DMS153 (cell line): ENCODE data around the gene DLG2.
"Not testable (repeated sequence)": the region's sequence is repeated elsewhere in the genome, so short reads cannot be mapped to it uniquely, and the experiment has no call there.

Source experiments
- DNase-seq: peaks from one replicate; lab custom pipeline; 2025; lab: John Stamatoyannopoulos, UW

The DLG2 gene

GRCh38 chr11:83639995-83640758 is 1987.0 kb downstream of the DLG2 start:
- no peak for DNase-seq

- no peak for DNase-seq
Measured at GRCh38 chr11:83635166-83635565, 1992.0 kb downstream of the DLG2 start.

GRCh38 chr11:83630211-83630610 is 1996.9 kb downstream of the DLG2 start:
- DNase-seq = no peak

- DNase-seq = no peak
Measured at GRCh38 chr11:83629775-83630174, 1997.4 kb downstream of the DLG2 start.

- DNase-seq = peak; percentile 84
Measured at GRCh38 chr11:83628622-83629355, 1998.4 kb downstream of the DLG2 start.

GRCh38 chr11:83625336-83625735 is 2001.8 kb downstream of the DLG2 start:
- DNase-seq = no peak

- no peak for DNase-seq
Measured at GRCh38 chr11:83617671-83618070, 2009.5 kb downstream of the DLG2 start.

- DNase-seq = no peak
Measured at GRCh38 chr11:83613767-83614121, 2013.4 kb downstream of the DLG2 start.

GRCh38 chr11:83612891-83613766 is 2014.0 kb downstream of the DLG2 start:
- DNase-seq = peak; percentile 74

GRCh38 chr11:83611600-83611999 is 2015.5 kb downstream of the DLG2 start:
- DNase-seq = peak; percentile 90

GRCh38 chr11:83611031-83611430 is 2016.1 kb downstream of the DLG2 start:
- no peak for DNase-seq

- DNase-seq = no peak
Measured at GRCh38 chr11:83609191-83609590, 2018.0 kb downstream of the DLG2 start.

- DNase-seq = no peak
Measured at GRCh38 chr11:83608571-83608970, 2018.6 kb downstream of the DLG2 start.

GRCh38 chr11:83601914-83602527 is 2025.1 kb downstream of the DLG2 start:
- no peak for DNase-seq

- DNase-seq = no peak
Measured at GRCh38 chr11:83601201-83601913, 2025.8 kb downstream of the DLG2 start.

GRCh38 chr11:83600661-83601060 is 2026.5 kb downstream of the DLG2 start:
- DNase-seq = no peak

- DNase-seq = no peak
Measured at GRCh38 chr11:83599066-83599465, 2028.1 kb downstream of the DLG2 start.

GRCh38 chr11:83587797-83588196 is 2039.3 kb downstream of the DLG2 start:
- not testable (repeated sequence) for DNase-seq

GRCh38 chr11:83583757-83584366 is 2043.3 kb downstream of the DLG2 start:
- DNase-seq = no peak

GRCh38 chr11:83574519-83574918 is 2052.6 kb downstream of the DLG2 start:
- DNase-seq = no peak
